Posterior vena cava (tissue), 2 donors: ENCODE data around the gene GLYR1. TPM values are rescaled to one million over a fixed set of nuclear protein-coding genes. Genes with fewer than 3 reads are reported as not detected.

Source experiments
- DNase-seq: peaks from one replicate; pipeline ENCODE4 v3.0.0-alpha.2; 2020; ENCODE audit warnings: low spot score
- intact Hi-C, 2 donors: fragments of 100-400 bp; cut with DNase I; formaldehyde crosslinking; loops; one replicate each; pipeline versions ENCODE4 v1.14.1 to v1.14.2; 2022 to 2023
- total RNA-seq, 2 donors: library from RNA; stranded (reverse); fragmentation: NEBNext Ultra II Directional; extraction: Animal tissue kit (Norgen Biotek cat#: 25700); gene quantifications; one replicate each; pipeline ENCODE4 v1.2.1, GENCODE V29; 2021
- donor health status: DM: yes; HTN: yes; CAD: no.
- donor health status: DM: yes; HTN: yes; CAD: no.

The GLYR1 gene
- total RNA-seq, 2 donors from 2014 or later = 72.2 to 72.3 TPM

GRCh38 chr16:4777339-4778049 is 69.6 kb downstream of the GLYR1 start:
- DNase-seq = no peak
- intact Hi-C loops = no loop called here

DNA sequence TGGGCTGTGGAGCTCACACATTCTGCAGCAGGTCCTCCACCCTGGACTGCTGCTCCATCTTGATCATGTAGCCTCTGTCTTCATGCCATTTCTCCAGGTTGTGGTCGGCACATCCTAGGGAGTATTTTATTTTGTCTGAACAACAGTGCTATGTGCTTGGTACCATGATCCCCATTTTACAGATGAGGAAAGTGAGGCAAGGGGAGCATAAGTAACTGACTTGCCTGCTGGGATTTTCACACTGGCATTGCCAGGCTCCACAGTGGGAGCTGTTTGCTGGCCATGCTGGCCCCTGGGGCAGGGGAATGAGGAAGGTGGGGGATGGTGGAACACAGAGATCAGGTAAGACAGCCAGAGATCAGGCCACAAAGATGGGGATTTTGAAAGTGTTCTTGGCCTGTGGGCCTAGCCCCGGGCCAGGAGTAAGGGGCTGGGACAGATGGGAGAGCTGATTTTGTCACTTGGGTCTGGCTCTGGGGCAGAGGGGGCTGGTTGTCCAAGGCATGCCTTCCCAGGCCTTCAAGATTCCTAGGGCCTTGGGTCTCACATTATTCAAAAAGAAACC is 70.9 kb downstream of the GLYR1 start:
- intact Hi-C loops = no loop called here
- no peak for DNase-seq

DNA sequence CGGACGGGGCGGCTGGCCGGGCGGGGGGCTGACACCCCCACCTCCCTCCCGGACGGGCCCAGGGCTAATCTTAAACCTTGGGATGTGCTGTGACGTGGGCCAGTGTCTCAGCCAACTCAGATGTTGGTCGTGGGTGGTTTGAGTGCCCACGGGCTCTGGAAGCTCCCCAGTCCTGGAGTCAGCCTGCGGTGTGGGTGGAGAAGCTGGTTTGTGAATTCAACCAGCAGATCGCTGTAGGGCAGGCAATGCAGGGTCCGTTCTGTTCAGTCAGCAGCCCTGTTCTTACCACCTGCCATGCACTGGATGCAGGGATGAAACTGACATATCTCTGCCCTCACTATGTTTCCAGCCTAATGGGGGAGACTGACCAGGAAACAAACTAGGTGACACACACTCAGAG is 72.1 kb downstream of the GLYR1 start:
- no peak for DNase-seq
- intact Hi-C loops = no loop called here

- intact Hi-C loops = no loop called here
Observed at GRCh38 chr16:4772351-4772750, 74.7 kb downstream of the GLYR1 start.

DNA sequence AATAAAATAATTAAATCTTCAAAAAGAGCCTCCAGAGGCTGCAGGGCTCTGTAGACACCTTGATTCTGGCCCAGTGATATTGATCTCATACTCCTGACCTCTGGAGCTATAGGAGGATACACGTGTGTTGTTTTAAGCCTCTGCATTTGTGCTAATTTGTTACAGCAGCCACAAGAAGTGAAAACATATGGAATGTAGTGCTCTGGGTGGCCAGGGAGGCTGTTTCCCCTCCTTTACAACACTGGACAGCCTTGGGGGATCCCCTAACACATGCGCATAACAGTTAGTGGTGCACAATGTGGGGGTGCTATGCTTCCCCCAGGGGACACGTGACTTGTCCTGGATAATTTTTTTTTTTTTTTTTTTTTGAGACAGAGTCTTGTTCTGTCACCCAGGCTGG is 75.4 kb downstream of the GLYR1 start:
- intact Hi-C loops = no loop called here

More at GRCh38 chr16:4772351-4772750, 74.7 kb downstream of the GLYR1 start:
- no peak for DNase-seq

GRCh38 chr16:4769306-4769638 is 77.8 kb downstream of the GLYR1 start:
- DNase-seq = no peak
- intact Hi-C loops = loop anchor here in 1 of 2 donors (10.0 kb wide), 1 partner anchor 176 kb away; no protein-coding TSS in a partner anchor

More for the DNA sequence above, 75.4 kb downstream of the GLYR1 start:
- DNase-seq = no peak

GRCh38 chr16:4768549-4769305 is 78.4 kb downstream of the GLYR1 start:
- intact Hi-C loops = loop anchor here in 1 of 2 donors (10.0 kb wide), 1 partner anchor 176 kb away; no protein-coding TSS in a partner anchor
- DNase-seq = peak; percentile 99

GRCh38 chr16:4767872-4768548 is 79.1 kb downstream of the GLYR1 start:
- DNase-seq = no peak
- intact Hi-C loops = loop anchor here in 1 of 2 donors (10.0 kb wide), 1 partner anchor 177 kb away; no protein-coding TSS in a partner anchor

DNA sequence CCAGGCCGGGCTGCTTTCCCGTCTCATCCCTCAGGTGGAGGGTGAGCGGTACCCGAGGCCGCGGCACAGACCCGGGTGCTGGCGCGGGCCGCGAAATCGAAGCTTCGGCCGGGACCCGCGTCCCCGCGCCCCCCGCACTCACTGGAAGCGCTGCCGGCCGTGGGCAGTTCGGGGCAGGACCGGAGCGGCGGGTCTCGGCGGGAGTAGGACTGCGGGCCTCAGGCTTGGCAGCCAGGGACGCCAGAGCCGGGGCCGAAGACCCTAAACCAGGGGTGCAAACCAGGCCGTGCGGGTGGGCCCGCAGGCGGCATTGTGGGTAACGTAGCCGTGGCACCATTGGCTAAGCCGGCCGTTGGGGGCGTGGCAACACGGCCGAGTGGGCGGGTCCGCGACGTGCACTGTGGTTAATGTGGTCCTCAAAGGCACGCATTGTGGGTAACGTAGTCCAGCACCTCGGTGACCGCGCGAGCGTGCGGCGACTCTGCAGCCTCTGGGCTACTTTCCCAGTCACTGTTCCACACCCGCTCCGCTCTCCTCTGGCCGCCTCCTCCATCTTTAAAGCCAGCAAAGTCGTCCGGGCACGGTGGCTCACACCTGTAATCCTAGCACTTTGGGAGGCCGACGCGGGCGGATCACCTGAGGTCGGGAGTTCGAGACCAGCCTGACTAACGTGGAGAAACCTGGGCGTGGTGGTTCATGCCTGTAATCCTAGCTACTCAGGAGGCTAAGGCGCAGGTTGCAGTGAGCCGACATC is 80.0 kb downstream of the GLYR1 start, which contains the start of gene ZNF500:
Gene ZNF500, minus strand, starts transcription at position 288 of the 754 bp plus-strand sequence. CDS start 1,184 bp downstream, outside the sequence.
- DNase-seq = peak; percentile 99
- intact Hi-C loops = loop anchor here in 1 of 2 donors (10.0 kb wide), 1 partner anchor 178 kb away; no protein-coding TSS in a partner anchor

DNA sequence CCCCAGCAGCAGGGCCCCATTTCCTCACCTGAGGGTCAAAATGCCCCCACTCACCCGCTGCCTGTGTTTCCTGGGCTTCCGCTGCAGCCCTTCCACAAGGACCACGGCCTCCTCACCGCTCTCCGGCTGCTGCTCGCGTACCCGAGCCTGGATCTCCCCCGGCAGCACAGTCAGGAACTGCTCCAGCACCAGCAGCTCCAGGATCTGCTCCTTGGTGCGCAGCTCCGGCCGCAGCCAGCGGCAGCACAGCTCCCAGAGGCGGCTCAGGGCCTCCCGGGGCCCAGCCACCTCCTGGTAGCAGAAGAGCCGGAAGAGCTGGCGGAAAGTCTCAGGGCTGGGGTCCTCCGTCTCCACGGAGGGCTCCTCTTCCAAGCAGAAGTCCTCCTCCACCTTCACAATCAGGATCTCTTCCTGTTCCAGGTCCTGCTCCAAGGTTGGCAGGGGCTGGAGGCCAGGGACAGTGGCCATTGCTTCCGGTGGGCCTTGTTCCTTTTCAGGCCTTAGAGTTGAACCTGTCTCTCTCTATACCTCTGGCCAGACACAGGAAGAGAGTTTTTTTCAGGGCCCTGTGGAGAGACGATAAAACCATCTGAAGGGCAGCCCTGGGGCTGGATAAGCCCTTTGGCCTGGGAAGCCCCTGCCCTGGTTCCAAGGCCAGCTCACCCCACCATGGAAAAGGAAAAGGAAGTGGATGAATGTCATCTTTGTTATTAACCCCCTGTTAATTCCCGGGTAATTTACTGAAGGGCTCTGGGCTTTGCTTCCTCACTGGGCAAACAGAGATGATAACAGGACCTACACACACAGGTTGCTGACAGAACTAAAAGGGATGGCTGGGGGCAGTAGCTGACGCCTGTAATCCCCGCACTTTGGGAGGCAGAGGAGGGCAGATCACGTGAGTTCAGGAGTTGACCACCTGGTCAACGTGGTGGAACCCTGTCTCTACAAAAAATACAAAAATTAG is 81.3 kb downstream of the GLYR1 start:
- intact Hi-C loops = loop anchor here in 1 of 2 donors (10.0 kb wide), 1 partner anchor 179 kb away; no protein-coding TSS in a partner anchor
- DNase-seq = no peak

DNA sequence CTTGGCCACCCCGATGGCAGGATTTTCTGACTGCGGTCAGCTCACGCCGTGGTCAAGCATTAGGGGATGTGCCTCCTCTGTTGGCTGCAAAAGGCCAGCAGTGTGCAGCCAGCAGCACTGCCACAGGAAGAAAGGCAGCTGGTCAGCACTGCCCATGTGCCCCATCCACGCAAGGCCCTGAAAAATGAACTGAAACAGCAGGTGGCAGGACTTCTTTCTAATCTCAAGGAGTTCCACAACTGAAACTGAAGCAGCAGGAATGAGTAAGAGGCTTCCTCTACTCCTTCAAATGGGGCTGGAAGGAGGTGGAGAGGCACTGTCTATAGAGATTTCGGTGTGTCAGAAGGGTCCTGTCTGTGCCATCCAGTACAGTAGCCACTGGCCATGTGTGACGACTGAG is 83.3 kb downstream of the GLYR1 start:
- intact Hi-C loops = loop anchor here in 1 of 2 donors (10.0 kb wide), 1 partner anchor 181 kb away; no protein-coding TSS in a partner anchor

DNA sequence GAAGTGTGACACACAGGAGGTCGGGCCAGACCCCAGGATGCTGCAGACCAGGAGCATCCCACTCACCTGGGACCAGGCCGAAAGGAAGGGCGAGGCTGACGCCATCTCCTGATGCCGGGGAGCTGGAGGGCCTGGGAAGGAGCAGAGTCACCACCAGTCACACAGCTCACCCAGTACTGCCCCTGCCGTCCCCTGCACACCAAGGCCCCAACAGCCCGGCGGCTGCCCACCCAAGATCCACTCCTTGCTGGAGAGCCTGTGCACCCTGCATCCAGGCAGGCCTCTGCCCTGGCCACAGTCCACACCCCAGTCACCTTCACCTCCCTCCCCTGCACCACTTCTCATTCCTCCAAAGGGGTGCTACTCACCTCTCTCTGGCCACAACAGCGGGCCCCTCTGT is 84.9 kb downstream of the GLYR1 start:
- intact Hi-C loops = loop anchor here in 1 of 2 donors (10.0 kb wide), 1 partner anchor 183 kb away; no protein-coding TSS in a partner anchor

More for the DNA sequence above, 83.3 kb downstream of the GLYR1 start:
- DNase-seq = no peak

GRCh38 chr16:4760221-4760910 is 86.7 kb downstream of the GLYR1 start:
- no peak for DNase-seq
- intact Hi-C loops = loop anchor here in 1 of 2 donors (10.0 kb wide), 1 partner anchor 184 kb away; no protein-coding TSS in a partner anchor

More for the DNA sequence above, 84.9 kb downstream of the GLYR1 start:
- DNase-seq = no peak

- intact Hi-C loops = no loop called here
- no peak for DNase-seq
Observed at GRCh38 chr16:4755687-4756086, 91.4 kb downstream of the GLYR1 start.

- no peak for DNase-seq
- intact Hi-C loops = no loop called here
Observed at GRCh38 chr16:4754865-4755264, 92.2 kb downstream of the GLYR1 start.

DNA sequence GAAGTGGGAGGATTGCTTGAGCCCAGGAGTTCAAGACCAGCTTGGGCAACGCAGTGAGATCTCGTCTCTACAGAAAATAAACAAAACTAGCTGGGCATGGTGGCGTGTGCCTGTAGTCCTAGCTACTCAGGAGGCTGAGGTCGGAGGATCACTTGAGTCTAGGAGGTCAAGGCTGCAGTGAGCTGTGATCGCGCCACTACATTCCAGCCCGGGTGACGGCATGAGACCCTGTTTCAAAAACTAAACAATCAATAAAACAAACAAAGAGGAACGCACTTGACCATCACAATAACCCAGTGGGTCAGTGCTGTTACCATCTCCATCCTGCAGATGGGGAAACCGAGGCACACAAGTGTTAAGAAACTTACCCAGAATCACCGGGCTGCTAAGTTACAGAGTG is 93.9 kb downstream of the GLYR1 start:
- intact Hi-C loops = no loop called here
- DNase-seq = no peak
